Hepatocyte (in vitro differentiated cells): ENCODE results near the gene PLCL1. TPM values are rescaled to one million over a fixed set of nuclear protein-coding genes. Genes with fewer than 3 reads are reported as not detected.

Source experiments
- DNase-seq: peaks from one replicate; pipeline ENCODE4 v3.0.0-alpha.2; 2016; ENCODE audit warnings: low spot score
- H2AFZ ChIP-seq: fragments of 200-600 bp; sonication (generic); 2 replicates; pipeline ENCODE4 v1.6.0; 2016; ENCODE audit warnings: antibody characterized with exemption, mild to moderate bottlenecking
- H3K27ac ChIP-seq: fragments of 200-600 bp; sonication (generic); 2 replicates; pipeline ENCODE4 v1.5.1; 2016; ENCODE audit warnings: mild to moderate bottlenecking
- H3K27me3 ChIP-seq: fragments of 200-600 bp; sonication (generic); 2 replicates; pipeline ENCODE4 v1.6.1; 2016
- H3K36me3 ChIP-seq: fragments of 200-600 bp; sonication (generic); replicated peaks from 2 replicates; pipeline ENCODE4 v1.5.1; 2016; ENCODE audit warnings: low read depth; ENCODE audit not compliant: insufficient read depth
- H3K4me1 ChIP-seq: fragments of 200-600 bp; sonication (generic); 2 replicates; pipeline ENCODE4 v1.5.1; 2016; ENCODE audit warnings: mild to moderate bottlenecking, moderate library complexity; ENCODE audit not compliant: insufficient read depth
- H3K4me2 ChIP-seq: fragments of 200-600 bp; sonication (generic); 2 replicates; pipeline ENCODE4 v1.6.0; 2016
- H3K4me3 ChIP-seq: fragments of 200-600 bp; sonication (generic); 2 replicates; pipeline ENCODE4 v1.5.1; 2016; ENCODE audit warnings: mild to moderate bottlenecking
- H3K79me2 ChIP-seq: fragments of 200-600 bp; sonication (generic); 2 replicates; pipeline ENCODE4 v1.6.0; 2017; ENCODE audit warnings: mild to moderate bottlenecking
- H3K9me2 ChIP-seq: fragments of 200-600 bp; sonication (generic); replicated peaks from 2 replicates; pipeline ENCODE4 v1.6.0; 2017; ENCODE audit warnings: mild to moderate bottlenecking; ENCODE audit not compliant: insufficient read depth
- H3K9me3 ChIP-seq: fragments of 200-600 bp; sonication (generic); 2 replicates; pipeline ENCODE4 v1.5.1; 2016; ENCODE audit warnings: low read depth, mild to moderate bottlenecking
- H4K20me1 ChIP-seq: fragments of 200-600 bp; sonication (generic); 2 replicates; pipeline ENCODE4 v1.6.0; 2016; ENCODE audit warnings: mild to moderate bottlenecking; ENCODE audit not compliant: insufficient read depth, poor library complexity, severe bottlenecking
- EZH2 ChIP-seq: fragments of 200-600 bp; sonication (generic); IDR thresholded peaks from 2 replicates; pipeline ENCODE4 v1.6.1; 2016; ENCODE audit warnings: antibody characterized with exemption, mild to moderate bottlenecking, borderline replicate concordance
- EZH2phosphoT487 ChIP-seq: fragments of 200-600 bp; sonication (generic); IDR thresholded peaks from one replicate; pipeline ENCODE4 v1.6.1; 2018; ENCODE audit warnings: antibody characterized with exemption, mild to moderate bottlenecking, low read depth, moderate library complexity; ENCODE audit not compliant: unreplicated experiment, severe bottlenecking
- WGBS: methylation state at CpG from one replicate; pipeline ENCODE4 v1.1.6; 2016; ENCODE audit warnings: low lambda C conversion rate; ENCODE audit errors: missing lambda C conversion rate; 5-methylcytosine and 5-hydroxymethylcytosine counted together
- polyA plus RNA-seq: library from polyadenylated mRNA; unstranded; fragments of >200 nt; fragmentation: Nextera tagmentation; extraction: Ambion mirVana; gene quantifications from 2 replicates; pipeline ENCODE4 v1.2.1, GENCODE V29; 2016
- total RNA-seq: library from RNA; depleted of rRNA; stranded (reverse); fragments of >200 nt; gene quantifications from 2 replicates; pipeline ENCODE4 v1.2.3, GENCODE V29; 2014
- TF ChIP-seq, protein P1 (sequence below): fragments of 200-600 bp; sonication (generic); IDR thresholded peaks from 2 replicates; pipeline ENCODE4 v1.5.1; 2016; ENCODE audit warnings: antibody characterized with exemption, mild to moderate bottlenecking; ENCODE audit not compliant: poor library complexity

The PLCL1 gene
- total and polyA plus RNA-seq, 2 experiments from 2014 or later, result 0.37 to 2.4 TPM

DNA sequence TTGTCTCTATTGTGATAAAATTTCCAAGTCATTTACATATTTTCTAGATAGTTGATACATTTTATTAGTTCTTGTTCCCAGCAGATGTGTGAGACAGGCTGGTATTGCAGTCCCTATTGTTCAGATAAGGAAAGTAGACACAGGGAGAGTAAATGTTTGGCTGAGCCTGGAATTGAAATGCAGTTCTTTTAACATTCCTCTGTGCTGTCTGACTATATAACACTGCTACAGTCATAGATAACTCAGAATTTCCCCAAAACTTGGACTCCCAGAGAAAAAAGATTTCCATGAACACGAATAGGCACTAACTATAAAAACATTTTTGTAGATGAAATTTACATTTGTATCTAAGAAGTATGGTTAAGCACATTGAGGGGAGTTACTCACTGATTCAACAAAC, 71.4 kb downstream of the PLCL1 start:
- Histone ChIP-seq H3K9me3 (no peaks in the 10 kb centered on the region), H3K79me2 (no peaks in the 10 kb centered on the region), H4K20me1 (no peaks in the 10 kb centered on the region), H3K27ac (no peak overlapping the region), H3K4me2 (no peak overlapping the region), H3K4me3 (no peak overlapping the region), H2AFZ (no peak overlapping the region), H3K27me3 (no peaks in the 10 kb centered on the region), H3K4me1 (no peaks in the 10 kb centered on the region), H3K36me3 (no peaks in the 10 kb centered on the region), H3K9me2 (no peaks in the 10 kb centered on the region)
- no peak for TF ChIP-seq EZH2
- TF ChIP-seq, protein P1, sequence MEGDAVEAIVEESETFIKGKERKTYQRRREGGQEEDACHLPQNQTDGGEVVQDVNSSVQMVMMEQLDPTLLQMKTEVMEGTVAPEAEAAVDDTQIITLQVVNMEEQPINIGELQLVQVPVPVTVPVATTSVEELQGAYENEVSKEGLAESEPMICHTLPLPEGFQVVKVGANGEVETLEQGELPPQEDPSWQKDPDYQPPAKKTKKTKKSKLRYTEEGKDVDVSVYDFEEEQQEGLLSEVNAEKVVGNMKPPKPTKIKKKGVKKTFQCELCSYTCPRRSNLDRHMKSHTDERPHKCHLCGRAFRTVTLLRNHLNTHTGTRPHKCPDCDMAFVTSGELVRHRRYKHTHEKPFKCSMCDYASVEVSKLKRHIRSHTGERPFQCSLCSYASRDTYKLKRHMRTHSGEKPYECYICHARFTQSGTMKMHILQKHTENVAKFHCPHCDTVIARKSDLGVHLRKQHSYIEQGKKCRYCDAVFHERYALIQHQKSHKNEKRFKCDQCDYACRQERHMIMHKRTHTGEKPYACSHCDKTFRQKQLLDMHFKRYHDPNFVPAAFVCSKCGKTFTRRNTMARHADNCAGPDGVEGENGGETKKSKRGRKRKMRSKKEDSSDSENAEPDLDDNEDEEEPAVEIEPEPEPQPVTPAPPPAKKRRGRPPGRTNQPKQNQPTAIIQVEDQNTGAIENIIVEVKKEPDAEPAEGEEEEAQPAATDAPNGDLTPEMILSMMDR, result no peak
- no peak for TF ChIP-seq EZH2phosphoT487
- 22% methylated on average over 1 of the region's 1 CpG for WGBS
- no peak for DNase-seq

DNA sequence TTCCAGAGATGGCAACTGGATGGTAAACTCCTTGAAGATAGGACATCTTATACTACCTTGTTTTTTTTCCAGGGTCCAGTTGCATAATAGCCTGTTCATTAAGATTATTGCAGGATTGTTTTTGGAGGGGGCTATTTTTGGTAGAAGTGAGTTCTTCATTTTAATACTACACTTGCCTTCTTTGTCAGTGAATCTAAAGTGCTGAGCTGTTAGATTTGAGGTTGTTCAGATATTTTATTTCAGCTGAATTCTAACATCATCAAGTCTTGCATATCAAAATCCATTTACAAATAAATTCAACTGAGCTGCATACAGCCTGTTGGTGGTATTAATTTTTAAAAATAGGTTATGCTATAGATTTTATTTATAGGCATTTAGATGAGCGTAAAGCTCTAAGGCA, 72.1 kb downstream of the PLCL1 start:
- Histone ChIP-seq H4K20me1 (no peaks in the 10 kb centered on the region), H3K4me1 (no peaks in the 10 kb centered on the region), H3K79me2 (no peaks in the 10 kb centered on the region), H3K9me3 (no peaks in the 10 kb centered on the region), H2AFZ (no peak overlapping the region), H3K27me3 (no peaks in the 10 kb centered on the region), H3K27ac (no peak overlapping the region), H3K9me2 (no peaks in the 10 kb centered on the region), H3K4me3 (no peak overlapping the region), H3K36me3 (no peaks in the 10 kb centered on the region), H3K4me2 (no peak overlapping the region)
- DNase-seq, result no peak
- TF ChIP-seq, protein P1, result no peak
- no peak for TF ChIP-seq EZH2phosphoT487
- WGBS, result 96% methylated on average over 1 of the region's 1 CpG

DNA sequence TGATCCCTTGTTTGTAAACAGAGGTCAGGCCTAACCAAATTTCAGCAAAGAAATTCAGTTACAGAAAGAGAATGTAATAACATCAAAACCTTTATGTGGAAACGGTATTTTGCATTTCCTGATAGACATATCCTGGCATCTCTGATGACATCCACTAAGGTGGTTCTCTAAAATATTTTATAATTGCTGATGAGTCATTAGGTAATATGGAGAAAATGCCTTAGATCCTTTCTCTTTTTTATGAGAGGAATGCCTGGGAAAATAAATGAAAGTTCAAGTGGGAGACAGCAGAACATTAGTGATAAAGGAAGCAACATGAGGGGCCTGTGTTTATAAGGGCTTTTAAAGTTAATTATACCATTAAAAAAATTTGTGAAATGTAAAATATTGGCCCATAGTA, 72.6 kb downstream of the PLCL1 start:
- Histone ChIP-seq H3K4me3 (no peak overlapping the region), H3K9me2 (no peaks in the 10 kb centered on the region), H3K4me1 (no peaks in the 10 kb centered on the region), H3K79me2 (no peaks in the 10 kb centered on the region), H2AFZ (no peak overlapping the region), H3K27me3 (no peaks in the 10 kb centered on the region), H3K27ac (no peak overlapping the region), H3K9me3 (no peaks in the 10 kb centered on the region), H3K36me3 (no peaks in the 10 kb centered on the region), H3K4me2 (no peak overlapping the region), H4K20me1 (no peaks in the 10 kb centered on the region)
- WGBS, result 92% methylated on average over 1 of the region's 1 CpG
- no peak for DNase-seq
- TF ChIP-seq, protein P1, result no peak
- no peak for TF ChIP-seq EZH2phosphoT487
- no peak for TF ChIP-seq EZH2

DNA sequence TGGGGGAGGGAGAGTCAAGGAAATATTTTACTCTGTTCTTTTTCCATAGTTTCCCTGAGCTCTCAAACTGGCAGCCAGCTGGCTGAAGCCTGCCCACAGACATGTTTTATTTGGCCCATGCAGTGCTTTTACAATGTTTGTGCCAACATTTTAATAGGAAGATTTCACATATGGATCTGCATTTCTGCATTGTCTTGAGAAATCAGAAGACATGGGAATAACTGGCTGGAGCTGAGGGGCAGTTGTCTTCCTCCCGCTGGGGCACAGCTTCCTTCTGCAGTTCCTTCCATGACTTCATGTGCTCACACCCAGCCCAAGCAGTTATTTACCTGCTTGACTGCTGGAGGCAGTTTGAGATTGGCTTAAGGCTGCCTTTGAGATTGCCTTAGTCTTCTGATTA, 74.4 kb downstream of the PLCL1 start:
- no peak overlapping the region for H3K27ac ChIP-seq
- TF ChIP-seq EZH2phosphoT487, result no peak
- H3K4me1 ChIP-seq, result no peaks in the 10 kb centered on the region
- WGBS, result 67% methylated on average over 1 of the region's 1 CpG
- no peaks in the 10 kb centered on the region for H3K9me2 ChIP-seq
- no peaks in the 10 kb centered on the region for H3K36me3 ChIP-seq
- no peak for DNase-seq
- H2AFZ ChIP-seq, result no peak overlapping the region
- no peaks in the 10 kb centered on the region for H3K27me3 ChIP-seq
- no peaks in the 10 kb centered on the region for H3K79me2 ChIP-seq
- no peaks in the 10 kb centered on the region for H4K20me1 ChIP-seq
- no peaks in the 10 kb centered on the region for H3K9me3 ChIP-seq
- H3K4me3 ChIP-seq, result no peak overlapping the region
- no peak overlapping the region for H3K4me2 ChIP-seq
